NCI-H2227 (cell line): ENCODE measurements around the gene NDE1.
"Not testable (repeated sequence)": the region's sequence is repeated elsewhere in the genome, so short reads cannot be mapped to it uniquely, and the experiment has no call there.

Source experiments
- DNase-seq: peaks from one replicate; lab custom pipeline; 2025; ENCODE audit not compliant: unreplicated experiment; lab: John Stamatoyannopoulos, UW

Gene NDE1

GRCh38 chr16:15649727-15650018 lies 372 bp upstream of the NDE1 start:
- no peak for DNase-seq

- peak; percentile 19 for DNase-seq
These were observed 690 bp downstream of the NDE1 start for GRCh38 chr16:15650698-15651171.

DNA sequence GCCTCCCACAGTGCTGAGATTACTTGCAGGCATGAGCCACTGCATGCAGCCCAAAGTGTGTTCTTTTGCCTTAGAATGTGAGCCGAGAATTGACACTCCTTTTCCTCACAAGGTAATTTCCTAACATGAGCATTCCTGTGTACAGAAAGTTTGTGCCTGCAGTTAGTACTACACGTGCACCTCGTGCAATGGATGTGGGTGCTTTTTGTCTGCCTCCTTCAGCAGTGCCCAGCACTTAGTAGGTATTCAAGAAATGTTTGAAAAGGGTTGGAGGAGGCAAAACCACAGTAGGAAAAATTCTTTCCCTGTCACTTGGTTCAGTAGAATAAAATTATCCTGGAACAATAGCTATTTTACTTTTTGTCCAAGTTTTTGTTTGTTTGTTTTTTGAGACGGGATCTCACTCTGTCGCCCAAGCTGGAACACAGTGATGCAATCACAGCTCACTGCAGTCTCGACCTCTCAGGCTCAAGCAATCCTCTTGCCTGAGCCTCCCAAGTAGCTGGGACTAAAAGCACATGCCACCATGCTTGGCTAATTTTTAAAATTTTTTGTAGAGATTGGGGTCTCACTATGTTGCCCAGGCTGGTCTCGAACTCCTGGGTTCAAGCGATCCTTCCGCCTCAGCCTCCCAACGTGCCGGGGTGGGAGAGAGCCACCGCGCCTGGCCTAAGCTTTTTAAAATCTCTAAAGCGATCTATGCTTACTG lies 2.4 kb downstream of the NDE1 start:
- no peak for DNase-seq

DNA sequence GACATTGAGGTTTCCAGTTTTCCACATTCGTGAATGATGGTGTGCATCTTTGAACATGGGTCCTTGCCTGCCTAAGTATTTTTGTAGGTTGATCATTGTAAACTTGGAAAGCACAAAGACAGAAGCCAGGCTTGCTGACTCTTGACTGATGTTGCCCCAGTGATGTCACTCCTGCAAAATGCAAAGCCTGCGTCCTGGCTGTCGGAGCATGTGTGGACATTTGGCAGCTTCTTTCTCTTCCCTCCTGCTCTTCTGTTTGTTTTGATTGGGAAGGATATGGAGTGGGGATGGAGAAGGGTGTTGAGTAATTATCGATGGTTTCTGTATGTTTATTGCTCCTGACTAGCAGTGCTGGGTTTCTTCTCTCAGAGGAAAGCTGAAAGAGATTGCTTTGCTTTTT lies 3.2 kb downstream of the NDE1 start:
- peak; percentile 5 for DNase-seq

DNA sequence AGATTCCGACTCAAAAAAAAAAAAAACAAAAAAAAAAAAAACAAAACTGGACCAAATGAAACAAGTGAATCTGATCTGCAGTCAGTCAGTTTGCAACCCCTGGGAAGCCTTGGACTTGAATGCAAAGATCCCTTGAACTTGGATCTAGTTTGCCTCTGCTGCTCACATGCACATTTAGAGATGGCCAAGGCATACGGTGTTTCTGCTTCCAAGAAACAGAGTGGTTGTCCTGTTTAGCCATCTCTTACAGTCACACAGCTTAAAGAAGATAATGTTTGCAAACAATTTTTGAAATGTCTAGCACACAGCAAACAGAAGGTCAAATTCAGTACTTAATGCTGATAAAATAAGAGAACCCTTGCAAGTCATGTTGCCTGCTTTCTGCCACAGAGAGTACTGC lies 4.5 kb downstream of the NDE1 start:
- no peak for DNase-seq

DNA sequence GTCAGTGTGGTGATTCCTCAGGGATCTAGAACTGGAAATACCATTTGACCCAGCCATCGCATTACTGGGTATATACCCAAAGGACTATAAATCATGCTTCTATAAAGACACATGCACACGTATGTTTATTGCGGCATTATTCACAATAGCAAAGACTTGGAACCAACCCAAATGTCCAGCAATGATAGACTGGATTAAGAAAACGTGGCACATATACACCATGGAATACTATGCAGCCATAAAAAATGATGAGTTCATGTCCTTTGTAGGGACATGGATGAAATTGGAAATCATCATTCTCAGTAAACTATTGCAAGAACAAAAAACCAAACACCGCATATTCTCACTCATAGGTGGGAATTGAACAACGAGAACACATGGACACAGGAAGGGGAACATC lies 5.5 kb downstream of the NDE1 start:
- DNase-seq: not testable (repeated sequence)

DNA sequence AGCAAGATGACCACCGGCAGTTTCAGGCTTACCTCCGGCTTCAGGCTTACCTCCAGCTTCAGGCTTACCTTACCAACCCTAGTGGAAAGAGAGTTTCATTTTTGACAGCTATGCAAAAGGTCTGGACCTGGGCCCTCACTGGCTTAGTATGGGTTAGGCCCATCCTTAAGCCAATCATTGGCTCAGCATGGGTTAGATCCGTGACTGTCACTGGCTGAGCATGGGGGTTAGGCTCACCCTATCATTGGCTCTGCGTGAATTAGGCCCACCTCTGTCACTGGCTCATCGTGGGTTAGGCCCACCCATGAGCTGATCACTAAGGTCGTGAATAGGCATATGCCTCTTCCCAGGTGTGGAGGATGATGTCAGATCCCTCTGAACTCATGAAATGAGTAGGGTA lies 8.1 kb downstream of the NDE1 start:
- no peak for DNase-seq

GRCh38 chr16:15658556-15658955 lies 8.5 kb downstream of the NDE1 start:
- DNase-seq: no peak

DNA sequence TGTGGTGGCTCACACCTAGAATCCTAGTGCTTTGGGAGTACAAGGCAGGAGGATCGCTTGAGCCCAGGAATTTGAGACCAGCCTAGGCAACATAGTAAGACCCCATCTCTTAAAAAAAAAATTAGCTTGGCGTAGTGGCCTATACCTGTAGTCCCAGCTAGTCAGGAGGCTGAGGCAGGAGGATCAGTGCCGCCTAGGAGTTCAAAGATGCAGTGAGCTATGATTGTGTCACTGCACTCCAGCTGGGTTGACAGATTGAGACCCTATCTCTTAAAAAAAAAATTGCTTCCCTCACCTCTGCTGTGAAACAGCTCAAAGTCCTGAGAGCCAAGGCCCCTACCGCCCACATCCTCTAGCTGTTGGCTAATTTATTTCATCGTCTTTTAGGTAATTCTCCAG lies 10.2 kb downstream of the NDE1 start:
- DNase-seq: no peak

DNA sequence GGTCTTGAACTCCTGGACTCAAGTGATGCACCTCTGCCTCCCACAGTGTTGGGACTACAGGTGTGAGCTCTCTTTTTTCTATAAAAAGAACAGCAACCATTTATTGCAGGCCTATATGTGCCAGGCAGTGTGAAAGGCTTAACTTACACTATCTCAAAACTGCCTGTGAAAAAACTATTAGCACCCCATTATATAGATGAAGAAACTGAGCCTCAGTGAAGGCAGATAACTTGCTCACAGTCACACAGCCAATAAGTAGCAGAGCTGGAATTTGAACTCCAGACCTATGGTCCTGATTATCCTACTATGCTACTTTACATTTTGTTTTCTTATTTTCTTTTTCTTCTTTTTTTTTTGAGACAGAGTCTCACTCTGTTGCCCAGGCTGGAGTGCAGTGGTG lies 15.1 kb downstream of the NDE1 start:
- no peak for DNase-seq

- DNase-seq: no peak
These were observed 17.2 kb downstream of the NDE1 start for GRCh38 chr16:15667091-15667742.

- DNase-seq: no peak
These were observed 21.6 kb downstream of the NDE1 start for GRCh38 chr16:15671530-15672117.

GRCh38 chr16:15672127-15672513 lies 22.1 kb downstream of the NDE1 start:
- DNase-seq: not testable (repeated sequence)

DNA sequence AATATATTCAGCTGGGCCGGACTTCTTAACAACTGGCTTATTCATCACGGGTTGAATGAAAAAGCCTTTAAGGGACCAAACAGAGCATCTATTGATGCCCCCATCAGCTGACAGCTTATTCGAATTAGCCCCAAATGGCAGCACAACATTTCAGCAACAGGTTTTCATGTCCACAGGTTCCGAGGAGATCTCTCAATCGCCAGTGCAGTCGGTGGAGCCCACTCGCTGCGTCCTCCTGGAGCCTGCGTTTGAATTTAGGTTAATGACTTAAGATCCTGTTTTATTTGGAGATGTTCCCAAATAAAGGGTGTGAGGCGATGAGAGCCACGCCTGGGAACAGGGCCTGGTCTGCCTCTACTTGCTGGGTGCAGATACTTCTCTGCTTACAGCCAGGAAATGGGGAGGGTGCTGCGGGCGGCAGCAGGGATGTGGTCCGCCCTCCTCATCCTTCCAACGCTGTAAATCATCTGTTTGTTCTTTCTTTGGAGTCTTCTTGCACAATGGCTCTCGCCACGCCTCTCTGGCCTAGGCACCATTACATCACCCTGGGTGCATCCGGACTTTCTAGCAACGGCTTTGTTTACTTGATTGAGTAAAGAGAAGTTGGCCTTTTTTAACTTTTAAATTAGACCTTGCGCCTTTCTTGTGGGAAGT lies 22.6 kb downstream of the NDE1 start:
- DNase-seq: peak; percentile 15

DNA sequence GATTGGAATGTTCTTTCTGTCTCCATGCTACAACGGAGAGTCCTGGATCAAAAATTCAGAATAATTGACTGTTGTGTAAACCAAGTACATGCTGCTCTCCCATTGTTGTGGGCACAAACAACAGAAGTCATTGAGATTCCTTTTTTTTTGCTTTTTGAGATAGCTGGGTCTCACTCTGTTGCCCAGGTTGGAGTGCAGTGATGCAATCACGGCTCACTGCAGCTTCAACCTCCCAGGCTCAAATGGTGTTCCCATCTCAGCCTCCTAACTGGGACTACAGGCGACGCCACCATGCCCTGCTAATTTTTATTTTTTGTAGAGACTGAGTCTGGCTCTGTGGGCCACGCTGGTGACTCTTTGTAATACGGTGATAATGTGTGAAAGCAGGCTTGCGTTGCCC lies 24.5 kb downstream of the NDE1 start:
- DNase-seq: no peak

- DNase-seq: peak; percentile 8
These were observed 26.5 kb downstream of the NDE1 start for GRCh38 chr16:15676506-15676905.

DNA sequence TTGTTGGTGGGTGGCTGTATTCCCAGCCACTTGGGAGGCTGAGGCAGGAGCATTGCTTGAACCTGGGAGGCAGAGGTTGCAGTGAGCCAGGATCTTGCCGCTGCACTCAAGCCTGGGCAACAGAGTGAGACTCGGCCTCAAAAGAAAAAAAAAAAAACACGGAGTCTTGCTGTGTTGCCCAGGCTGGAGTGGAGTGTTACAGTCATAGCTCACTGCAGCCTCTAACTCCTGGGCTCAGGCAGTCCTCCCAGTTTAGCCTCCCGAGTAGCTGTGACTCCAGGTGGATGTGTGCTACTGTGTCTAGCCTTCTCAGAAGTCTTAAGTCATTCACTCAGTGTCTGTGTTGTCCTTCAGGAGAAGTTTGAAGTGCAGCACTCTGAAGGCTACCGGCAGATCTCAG lies 27.4 kb downstream of the NDE1 start:
- no peak for DNase-seq

DNA sequence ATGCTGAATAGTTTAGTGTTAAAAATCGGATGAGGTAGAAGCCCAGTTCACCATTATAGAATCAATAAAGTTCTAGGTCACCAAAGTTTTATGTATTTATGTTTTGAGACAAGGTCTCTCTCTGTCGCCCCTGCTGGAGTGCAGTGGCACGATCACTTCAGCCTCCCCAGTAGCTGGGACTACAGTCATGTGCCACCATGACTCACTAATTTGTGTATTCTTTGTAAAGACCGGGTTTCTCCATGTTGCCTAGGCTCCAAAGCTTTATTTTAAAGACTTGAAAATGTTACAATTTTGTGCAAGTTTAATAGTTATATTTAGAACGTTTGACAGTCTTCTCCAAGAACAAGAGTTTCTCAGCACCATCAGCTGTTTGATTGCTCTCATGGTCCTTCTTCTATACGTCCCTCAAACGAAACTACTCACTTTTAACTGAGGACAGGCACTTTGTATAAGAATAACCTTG lies 32.1 kb downstream of the NDE1 start:
- DNase-seq: peak; percentile 30

DNA sequence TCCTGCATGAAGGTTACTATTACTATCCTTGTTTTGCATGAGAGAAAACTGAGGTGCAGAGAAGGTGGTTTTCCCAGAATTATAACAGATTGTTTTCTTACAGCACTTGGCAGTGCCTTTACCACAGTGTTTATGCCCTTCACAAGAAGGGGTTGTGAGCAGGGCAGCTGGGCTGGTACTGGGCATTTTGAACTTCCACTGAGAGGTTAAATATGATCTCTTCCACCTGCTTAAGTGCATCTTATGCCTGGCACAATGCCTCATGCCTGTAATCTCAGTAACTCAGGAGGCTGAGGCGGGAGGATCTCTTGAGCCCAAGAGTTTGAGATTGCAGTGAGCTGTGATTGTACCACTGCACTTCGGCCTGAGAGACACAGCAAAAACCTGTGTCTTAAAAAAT lies 36.2 kb downstream of the NDE1 start:
- no peak for DNase-seq

GRCh38 chr16:15689290-15689689 lies 39.2 kb downstream of the NDE1 start:
- DNase-seq: no peak

GRCh38 chr16:15690296-15690695 lies 40.3 kb downstream of the NDE1 start:
- DNase-seq: no peak

- no peak for DNase-seq
These were observed 41.0 kb downstream of the NDE1 start for GRCh38 chr16:15691046-15691445.
